ENCODE data around the gene CLEC2D.
"Not testable (repeated sequence)": the region's sequence is repeated elsewhere in the genome, so short reads cannot be mapped to it uniquely, and the experiment has no call there.

Gene CLEC2D

DNA sequence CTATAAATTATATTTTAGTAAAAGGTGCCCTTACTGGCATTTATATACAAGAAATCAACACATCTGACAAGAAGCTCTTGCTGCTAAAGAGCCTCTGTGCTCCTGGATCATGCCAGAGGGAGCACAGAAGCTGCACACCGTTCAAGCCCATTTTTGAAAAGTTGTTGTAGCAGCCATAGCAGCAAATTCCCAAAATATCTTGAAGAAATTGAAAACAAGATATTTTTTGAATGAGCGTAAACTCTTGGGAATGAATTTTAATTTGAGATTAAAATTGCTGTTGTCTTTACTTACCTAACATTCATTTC lies 540 bp upstream of the CLEC2D start:
- TF ChIP-seq, protein P1, sequence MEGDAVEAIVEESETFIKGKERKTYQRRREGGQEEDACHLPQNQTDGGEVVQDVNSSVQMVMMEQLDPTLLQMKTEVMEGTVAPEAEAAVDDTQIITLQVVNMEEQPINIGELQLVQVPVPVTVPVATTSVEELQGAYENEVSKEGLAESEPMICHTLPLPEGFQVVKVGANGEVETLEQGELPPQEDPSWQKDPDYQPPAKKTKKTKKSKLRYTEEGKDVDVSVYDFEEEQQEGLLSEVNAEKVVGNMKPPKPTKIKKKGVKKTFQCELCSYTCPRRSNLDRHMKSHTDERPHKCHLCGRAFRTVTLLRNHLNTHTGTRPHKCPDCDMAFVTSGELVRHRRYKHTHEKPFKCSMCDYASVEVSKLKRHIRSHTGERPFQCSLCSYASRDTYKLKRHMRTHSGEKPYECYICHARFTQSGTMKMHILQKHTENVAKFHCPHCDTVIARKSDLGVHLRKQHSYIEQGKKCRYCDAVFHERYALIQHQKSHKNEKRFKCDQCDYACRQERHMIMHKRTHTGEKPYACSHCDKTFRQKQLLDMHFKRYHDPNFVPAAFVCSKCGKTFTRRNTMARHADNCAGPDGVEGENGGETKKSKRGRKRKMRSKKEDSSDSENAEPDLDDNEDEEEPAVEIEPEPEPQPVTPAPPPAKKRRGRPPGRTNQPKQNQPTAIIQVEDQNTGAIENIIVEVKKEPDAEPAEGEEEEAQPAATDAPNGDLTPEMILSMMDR (IDR thresholded peaks at IDR 0.05; ENCODE audit: control insufficient read depth, insufficient read depth, low read depth, low read length, missing control alignments): no peak
- no peak overlapping the region for H3K4me3 ChIP-seq (ENCODE audit: control insufficient read depth, low read depth, low read length)
- DNase-seq (ENCODE audit: low read depth): no peak

DNA sequence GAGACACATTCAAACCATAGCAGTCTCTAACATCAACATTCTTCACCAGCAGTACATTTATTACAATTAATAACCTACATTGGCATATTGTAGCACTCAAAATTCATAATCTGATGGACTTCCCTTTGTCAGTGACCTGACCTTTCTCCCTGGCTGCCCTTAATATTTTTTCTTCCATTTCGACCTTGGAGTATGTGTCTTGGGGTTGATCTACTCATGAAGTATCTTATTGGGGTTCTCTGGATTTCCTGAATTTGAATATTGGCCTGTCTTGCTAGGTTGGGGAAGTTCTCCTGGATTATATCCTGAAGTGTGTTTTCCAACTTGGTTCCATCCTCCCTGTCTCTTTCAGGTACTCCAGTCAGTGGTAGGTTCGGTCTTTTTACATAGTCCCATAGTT lies 2.8 kb downstream of the CLEC2D start:
- not testable (repeated sequence) for H3K4me3 ChIP-seq (ENCODE audit: control insufficient read depth, low read depth, low read length); DNase-seq (ENCODE audit: low read depth)

DNA sequence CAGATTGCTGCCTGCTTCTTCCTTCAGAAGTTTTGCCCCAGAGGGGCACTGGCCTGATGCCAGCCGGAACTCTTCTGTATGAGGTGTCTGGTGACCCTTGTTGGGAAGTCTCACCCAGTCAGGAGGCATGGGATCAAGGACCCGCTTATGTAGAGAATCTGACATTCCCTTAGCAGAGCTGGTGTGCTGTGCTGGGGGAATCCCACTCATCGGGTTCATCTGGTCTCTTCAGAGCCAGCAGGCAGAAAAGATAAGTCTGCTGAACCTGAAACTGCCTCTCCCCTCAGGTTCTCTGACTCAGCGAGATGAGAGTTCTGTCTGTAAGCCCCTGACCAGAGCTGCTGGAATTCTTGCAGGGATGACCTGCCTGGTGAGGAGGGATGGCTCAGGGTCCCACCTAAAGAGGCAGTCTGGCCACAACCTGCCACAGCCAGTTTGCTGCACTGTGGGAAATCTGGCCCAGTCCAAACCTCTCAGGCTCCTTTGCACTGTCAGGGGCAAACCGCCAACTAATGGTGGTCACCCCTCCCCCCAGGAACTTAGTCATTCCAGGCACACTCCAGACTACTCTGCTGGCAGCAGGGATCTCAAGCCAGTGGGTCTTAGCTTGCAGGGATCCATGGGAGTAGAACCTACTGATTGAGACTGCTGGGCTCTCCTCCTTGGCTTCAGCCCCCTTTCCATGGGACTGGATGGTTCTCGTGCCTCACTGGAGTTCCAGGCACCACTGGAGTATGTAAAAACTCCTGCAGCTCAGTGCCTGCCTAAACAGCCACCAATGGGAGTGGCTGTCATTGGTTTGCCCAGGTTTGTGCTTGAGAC lies 4.1 kb downstream of the CLEC2D start:
- DNase-seq (ENCODE audit: low read depth): peak; percentile 80
- TF ChIP-seq, protein P1 (IDR thresholded peaks at IDR 0.05; ENCODE audit: control insufficient read depth, insufficient read depth, low read depth, low read length, missing control alignments): no peak
- H3K4me3 ChIP-seq (ENCODE audit: control insufficient read depth, low read depth, low read length): no peak overlapping the region

DNA sequence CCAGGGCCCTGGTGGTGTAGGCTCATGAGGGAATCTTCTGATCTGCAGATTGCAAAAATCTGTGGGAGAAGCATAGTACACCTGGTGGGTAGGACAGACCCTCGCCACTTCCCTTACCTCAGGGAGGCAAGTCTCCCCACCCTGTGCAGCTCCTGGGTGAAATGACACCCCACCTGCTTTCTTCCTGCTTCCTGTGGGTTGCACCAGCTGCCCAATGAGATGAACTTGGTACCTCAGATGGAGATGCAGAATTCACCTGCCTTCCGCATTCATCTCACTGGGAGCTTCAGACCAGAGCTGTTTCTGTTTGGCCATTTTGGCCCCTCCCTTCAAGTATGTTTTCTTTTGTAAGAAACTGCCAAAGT lies 4.7 kb downstream of the CLEC2D start:
- DNase-seq (ENCODE audit: low read depth): no peak
- TF ChIP-seq, protein P1 (IDR thresholded peaks at IDR 0.05; ENCODE audit: control insufficient read depth, insufficient read depth, low read depth, low read length, missing control alignments): no peak
- no peak overlapping the region for H3K4me3 ChIP-seq (ENCODE audit: control insufficient read depth, low read depth, low read length)

DNA sequence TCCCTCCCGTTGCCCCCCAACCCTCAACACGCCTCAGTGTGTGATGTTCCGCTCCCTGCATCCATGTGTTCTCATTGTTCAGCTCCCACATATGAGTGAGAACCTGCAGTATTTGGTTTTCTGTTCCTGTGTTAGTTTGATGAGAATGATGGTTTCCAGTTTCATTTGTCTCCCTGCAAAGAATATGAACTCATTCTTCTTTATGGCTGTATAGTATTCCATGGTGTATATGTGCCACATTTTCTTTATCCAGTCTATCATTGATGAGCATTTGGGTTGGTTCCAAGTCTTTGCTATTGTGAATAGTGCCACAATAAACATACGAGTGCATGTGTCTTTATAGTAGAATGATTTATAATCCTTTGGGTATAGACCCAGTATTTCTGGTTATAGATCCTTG lies 13.0 kb downstream of the CLEC2D start:
- not testable (repeated sequence) for H3K4me3 ChIP-seq (ENCODE audit: control insufficient read depth, low read depth, low read length); DNase-seq (ENCODE audit: low read depth)

DNA sequence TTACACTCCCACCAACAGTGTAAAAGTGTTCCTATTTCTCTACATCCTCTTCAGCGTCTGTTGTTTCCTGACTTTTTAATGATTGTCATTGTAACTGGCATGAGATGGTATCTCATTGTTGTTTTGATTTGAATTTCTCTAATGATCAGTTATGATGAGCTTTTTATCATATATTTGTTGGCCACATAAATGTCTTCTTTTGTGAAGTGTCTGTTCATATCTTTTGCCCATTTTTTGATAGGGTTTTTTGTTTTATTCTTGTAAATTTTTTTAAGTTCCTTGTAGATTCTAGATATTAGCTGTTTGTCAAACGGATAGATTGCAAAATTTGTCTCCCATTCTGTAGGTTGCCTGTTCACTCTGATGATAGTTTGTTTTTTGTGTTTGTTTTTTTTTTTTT lies 13.4 kb downstream of the CLEC2D start:
- not testable (repeated sequence) for H3K4me3 ChIP-seq (ENCODE audit: control insufficient read depth, low read depth, low read length); DNase-seq (ENCODE audit: low read depth)

DNA sequence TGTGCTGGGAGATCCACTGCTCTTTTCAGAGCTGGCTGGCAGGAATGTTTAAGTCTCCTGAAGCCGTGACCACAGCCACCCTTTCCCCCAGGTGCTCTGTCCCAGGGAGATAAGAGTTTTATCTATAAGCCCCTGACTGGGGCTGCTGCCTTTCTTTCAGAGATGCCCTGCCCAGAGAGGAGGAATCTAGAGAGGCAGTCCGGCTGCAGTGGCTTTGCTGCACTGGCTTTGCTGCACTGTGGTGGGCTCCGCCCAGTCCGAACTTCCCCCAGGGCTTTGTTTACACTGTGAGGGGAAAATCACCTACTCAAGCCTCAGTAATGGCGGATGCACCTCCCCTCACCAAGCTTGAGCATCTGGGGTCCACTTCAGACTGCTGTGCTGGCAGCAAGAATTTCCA lies 15.9 kb downstream of the CLEC2D start:
- not testable (repeated sequence) for DNase-seq (ENCODE audit: low read depth); H3K4me3 ChIP-seq (ENCODE audit: control insufficient read depth, low read depth, low read length)

DNA sequence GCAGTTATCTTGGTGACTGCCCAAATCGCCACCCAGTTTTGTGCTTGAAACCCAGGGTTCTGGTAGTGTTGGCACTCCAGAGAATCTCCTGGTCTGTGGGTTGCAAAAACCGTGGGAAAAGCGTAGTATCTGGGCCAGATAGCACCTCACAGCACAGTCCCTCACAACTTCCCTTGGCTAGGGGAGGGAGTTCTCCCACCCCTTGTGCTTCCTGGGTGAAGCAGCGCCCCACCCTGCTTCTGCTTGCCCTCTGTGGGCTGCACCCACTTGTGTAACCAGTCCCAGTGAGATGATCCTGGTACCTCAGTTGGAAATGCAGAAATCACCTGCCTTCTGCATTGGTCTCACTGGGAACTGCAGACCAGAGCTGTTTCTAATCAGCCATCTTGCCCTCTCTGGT lies 16.4 kb downstream of the CLEC2D start:
- no peak for DNase-seq (ENCODE audit: low read depth)
- no peak overlapping the region for H3K4me3 ChIP-seq (ENCODE audit: control insufficient read depth, low read depth, low read length)
- TF ChIP-seq, protein P1 (IDR thresholded peaks at IDR 0.05; ENCODE audit: control insufficient read depth, insufficient read depth, low read depth, low read length, missing control alignments): no peak

DNA sequence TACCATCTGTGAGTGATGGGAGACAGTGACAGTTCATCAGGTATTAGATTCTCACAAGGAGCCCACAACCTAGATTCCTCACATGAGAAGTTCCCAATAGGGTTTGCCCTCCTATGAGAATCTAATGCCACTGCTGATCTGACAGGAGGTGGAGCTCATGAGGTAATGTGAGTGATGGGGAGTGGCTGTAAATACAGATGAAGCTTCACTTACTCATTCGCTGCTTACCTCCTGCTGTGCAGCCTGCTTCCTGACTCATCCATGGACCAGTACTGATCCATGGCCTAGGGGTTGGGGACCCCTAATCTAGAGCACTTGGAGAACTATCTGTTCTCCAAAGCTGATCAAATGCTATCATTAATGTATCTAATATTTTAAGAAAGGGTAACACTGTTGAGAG lies 17.7 kb downstream of the CLEC2D start:
- TF ChIP-seq, protein P1 (IDR thresholded peaks at IDR 0.05; ENCODE audit: control insufficient read depth, insufficient read depth, low read depth, low read length, missing control alignments): no peak
- no peak for DNase-seq (ENCODE audit: low read depth)
- H3K4me3 ChIP-seq (ENCODE audit: control insufficient read depth, low read depth, low read length): no peak overlapping the region

Measured in AG09309 (cell line).